ENCODE data around the gene OR13J1.

DNA sequence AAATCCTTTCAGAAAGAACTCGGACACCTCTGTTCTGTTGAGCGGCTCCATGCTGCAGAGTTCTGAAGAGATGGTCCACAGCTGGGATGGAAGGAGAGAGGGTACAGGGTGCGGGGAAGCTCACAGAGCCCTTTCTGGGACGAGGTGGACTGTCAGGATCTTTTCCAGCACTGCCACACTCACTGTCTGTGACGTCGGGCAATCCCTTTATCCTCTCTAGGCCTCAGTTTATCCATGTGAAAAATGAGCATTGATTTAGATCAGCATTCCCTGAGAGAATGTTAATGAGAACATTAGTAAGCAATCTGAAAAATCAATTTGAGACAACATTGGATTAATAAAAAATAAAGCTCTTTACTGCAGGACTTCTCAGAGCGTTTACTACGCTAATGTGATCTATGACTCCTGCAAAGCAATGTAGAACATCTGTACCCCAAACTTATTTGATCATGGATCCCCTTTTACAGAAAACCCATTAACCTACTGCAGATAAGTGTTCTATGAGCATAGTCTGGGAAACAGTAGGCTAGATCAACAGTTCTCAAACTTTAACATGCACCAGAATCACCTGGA, at the start of gene OR13J1:
- TF ChIP-seq, protein P1, sequence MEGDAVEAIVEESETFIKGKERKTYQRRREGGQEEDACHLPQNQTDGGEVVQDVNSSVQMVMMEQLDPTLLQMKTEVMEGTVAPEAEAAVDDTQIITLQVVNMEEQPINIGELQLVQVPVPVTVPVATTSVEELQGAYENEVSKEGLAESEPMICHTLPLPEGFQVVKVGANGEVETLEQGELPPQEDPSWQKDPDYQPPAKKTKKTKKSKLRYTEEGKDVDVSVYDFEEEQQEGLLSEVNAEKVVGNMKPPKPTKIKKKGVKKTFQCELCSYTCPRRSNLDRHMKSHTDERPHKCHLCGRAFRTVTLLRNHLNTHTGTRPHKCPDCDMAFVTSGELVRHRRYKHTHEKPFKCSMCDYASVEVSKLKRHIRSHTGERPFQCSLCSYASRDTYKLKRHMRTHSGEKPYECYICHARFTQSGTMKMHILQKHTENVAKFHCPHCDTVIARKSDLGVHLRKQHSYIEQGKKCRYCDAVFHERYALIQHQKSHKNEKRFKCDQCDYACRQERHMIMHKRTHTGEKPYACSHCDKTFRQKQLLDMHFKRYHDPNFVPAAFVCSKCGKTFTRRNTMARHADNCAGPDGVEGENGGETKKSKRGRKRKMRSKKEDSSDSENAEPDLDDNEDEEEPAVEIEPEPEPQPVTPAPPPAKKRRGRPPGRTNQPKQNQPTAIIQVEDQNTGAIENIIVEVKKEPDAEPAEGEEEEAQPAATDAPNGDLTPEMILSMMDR (IDR thresholded peaks at IDR 0.05) = no peak
- TF ChIP-seq POLR2A (IDR thresholded peaks at IDR 0.05) = no peak
